T-helper 2 cell treated with Interferon-gamma antibody and Interleukin-4, amounts not matched to agents 100 ng/mL and 5 ng/mL, for 36 hours (primary cell): Measurements from ENCODE around the gene NDUFC2. TPM values are rescaled to one million over a fixed set of nuclear protein-coding genes. Genes with fewer than 3 reads are reported as not detected.
"Not testable (repeated sequence)": the region's sequence is repeated elsewhere in the genome, so short reads cannot be mapped to it uniquely, and the experiment has no call there.

Experiments used
- intact Hi-C: fragments of 100-400 bp; cut with micrococcal nuclease; formaldehyde crosslinking; loops from one replicate; pipeline ENCODE4 v1.15.1; 2023
- total RNA-seq: library from RNA; stranded (reverse); gene quantifications from 2 replicates; pipeline ENCODE4 v1.2.3, GENCODE V29; 2022

NDUFC2 gene
- total RNA-seq, 1 donor from 2014 or later, result 207 TPM

GRCh38 chr11:78080084-78080817, 589 bp upstream of the NDUFC2 start:
- intact Hi-C loops, result no loop called here

GRCh38 chr11:78078218-78079167, 1.2 kb downstream of the NDUFC2 start:
- intact Hi-C loops, result loop anchor here (1.0 to 5.0 kb wide), 6 partner anchors 61 to 484 kb away; partner anchors contain the start of genes ALG8, GAB2, KCTD21 and USP35

GRCh38 chr11:78077592-78077991, 2.1 kb downstream of the NDUFC2 start:
- intact Hi-C loops, result loop anchor here (5.0 kb wide), 3 partner anchors 125 to 485 kb away; partner anchors contain the start of gene GAB2

- intact Hi-C loops, result loop anchor here (5.0 kb wide), 3 partner anchors 125 to 485 kb away; partner anchors contain the start of gene GAB2
These were observed 2.8 kb downstream of the NDUFC2 start for GRCh38 chr11:78076733-78077403.

GRCh38 chr11:78074756-78075155, 4.9 kb downstream of the NDUFC2 start:
- intact Hi-C loops, result loop anchor here (5.0 kb wide), 3 partner anchors 128 to 488 kb away; partner anchors contain the start of gene GAB2

- intact Hi-C loops, result no loop called here
These were observed 7.2 kb downstream of the NDUFC2 start for GRCh38 chr11:78072455-78072854.

GRCh38 chr11:78071717-78072116, 7.9 kb downstream of the NDUFC2 start:
- intact Hi-C loops, result no loop called here

GRCh38 chr11:78070621-78071020, 9.0 kb downstream of the NDUFC2 start:
- intact Hi-C loops, result no loop called here

- intact Hi-C loops, result no loop called here
These were observed 10.2 kb downstream of the NDUFC2 start for GRCh38 chr11:78069465-78069864.

- intact Hi-C loops, result no loop called here
These were observed 12.0 kb downstream of the NDUFC2 start for GRCh38 chr11:78067704-78068103.

GRCh38 chr11:78066471-78066870, 13.2 kb downstream of the NDUFC2 start:
- intact Hi-C loops, result no loop called here

- intact Hi-C loops, result no loop called here
These were observed 14.5 kb downstream of the NDUFC2 start for GRCh38 chr11:78065203-78065602.

- intact Hi-C loops, result no loop called here
These were observed 16.1 kb downstream of the NDUFC2 start, which contains the start of gene THRSP for GRCh38 chr11:78063440-78064181. THRSP (plus strand) TSS chr11:78063861; CDS start chr11:78063882, 21 bp downstream.

GRCh38 chr11:78062671-78063070, 17.0 kb downstream of the NDUFC2 start:
- intact Hi-C loops, result no loop called here

- intact Hi-C loops, result no loop called here
These were observed 17.7 kb downstream of the NDUFC2 start for GRCh38 chr11:78061921-78062311.

- intact Hi-C loops, result no loop called here
These were observed 18.4 kb downstream of the NDUFC2 start for GRCh38 chr11:78061088-78061920.

- intact Hi-C loops, result no loop called here
These were observed 19.1 kb downstream of the NDUFC2 start for GRCh38 chr11:78060533-78060932.

GRCh38 chr11:78059749-78060328, 19.8 kb downstream of the NDUFC2 start:
- intact Hi-C loops, result not testable (repeated sequence)

- intact Hi-C loops, result no loop called here
These were observed 22.1 kb downstream of the NDUFC2 start for GRCh38 chr11:78057462-78058055.
